Measurements from ENCODE around the gene PSTPIP1.
A peak's percentile ranks its signal among the peaks of the same experiment; 100 is the strongest.

PSTPIP1 gene

GRCh38 chr15:77032052-77032646, 37.2 kb downstream of the PSTPIP1 start:
- DNase-seq = no peak

GRCh38 chr15:77032647-77033416, 37.9 kb downstream of the PSTPIP1 start:
- DNase-seq = no peak

GRCh38 chr15:77033417-77033728, 38.4 kb downstream of the PSTPIP1 start:
- DNase-seq = no peak

- DNase-seq = no peak
Measured at GRCh38 chr15:77033729-77034671, 39.1 kb downstream of the PSTPIP1 start.

GRCh38 chr15:77034695-77035489, 40.0 kb downstream of the PSTPIP1 start:
- no peak for DNase-seq

GRCh38 chr15:77035584-77035983, 40.7 kb downstream of the PSTPIP1 start:
- no peak for DNase-seq

- DNase-seq = no peak
Measured at GRCh38 chr15:77035999-77036471, 41.1 kb downstream of the PSTPIP1 start.

- DNase-seq = no peak
Measured at GRCh38 chr15:77036537-77037387, 41.8 kb downstream of the PSTPIP1 start.

- no peak for DNase-seq
Measured at GRCh38 chr15:77037388-77038209, 42.7 kb downstream of the PSTPIP1 start.

- no peak for DNase-seq
Measured at GRCh38 chr15:77038312-77039216, 43.6 kb downstream of the PSTPIP1 start.

GRCh38 chr15:77039217-77039533, 44.2 kb downstream of the PSTPIP1 start:
- no peak for DNase-seq

GRCh38 chr15:77039848-77040247, 44.9 kb downstream of the PSTPIP1 start:
- no peak for DNase-seq

- peak; percentile 58 for DNase-seq
Measured at GRCh38 chr15:77040673-77041072, 45.7 kb downstream of the PSTPIP1 start.

GRCh38 chr15:77042245-77042919, 47.5 kb downstream of the PSTPIP1 start:
- DNase-seq = no peak

GRCh38 chr15:77042955-77043920, 48.3 kb downstream of the PSTPIP1 start:
- DNase-seq = no peak

- DNase-seq = no peak
Measured at GRCh38 chr15:77044228-77045042, 49.5 kb downstream of the PSTPIP1 start.

GRCh38 chr15:77045985-77046384, 51.1 kb downstream of the PSTPIP1 start:
- no peak for DNase-seq

Data from fibroblast of skin of right biceps (primary cell).